H1 (cell line): Measurements from ENCODE around the gene NT5C3B. TPM values are rescaled to one million over a fixed set of nuclear protein-coding genes. Genes with fewer than 3 reads are reported as not detected.

Experiments
- ATF2 ChIP-seq: IDR thresholded peaks from 2 replicates; pipeline ENCODE4 v1.6.1; 2012; ENCODE audit warnings: low read length, inconsistent platforms
- JUN ChIP-seq: IDR thresholded peaks from 2 replicates; pipeline ENCODE4 v1.6.1; 2011; ENCODE audit warnings: low read depth, mild to moderate bottlenecking, improper control_type of control experiment, low read length
- SIRT6 ChIP-seq: IDR thresholded peaks from one replicate; pipeline ENCODE4 v1.7.1; 2012; ENCODE audit warnings: low read length, inconsistent platforms
- SIX5 ChIP-seq: IDR thresholded peaks from 2 replicates; pipeline ENCODE4 v1.6.1; 2011; ENCODE audit warnings: mild to moderate bottlenecking, low read depth, low read length
- ZNF274 ChIP-seq: IDR thresholded peaks from 2 replicates; pipeline ENCODE4 v1.7.0; 2012; ENCODE audit warnings: low read length, borderline replicate concordance; ENCODE audit errors: extremely low read depth
- polyA plus RNA-seq, 7 experiments: library from polyadenylated mRNA; depleted of rRNA in 3 of 7; stranded (reverse) in 5 of 7; unstranded in 2 of 7; fragments of >200 nt in 5 of 7; fragments of 200-250 nt in 2 of 7; gene quantifications; 1 replicate in 5 of 7; 2 replicates in 1 of 7; 4 replicates in 1 of 7; pipeline versions ENCODE4 v1.2.1 to v1.2.3, GENCODE V29; 2011 to 2013; ENCODE audit warnings: missing spikeins in 2 of 7, mixed read lengths in 2 of 7
- total RNA-seq: library from RNA; stranded (reverse); fragmentation: NEBNext Ultra II Directional; extraction: Animal tissue kit (Norgen Biotek cat#: 25700); gene quantifications from 2 replicates; pipeline ENCODE4 v1.2.1, GENCODE V29; 2021

The NT5C3B gene
- total and polyA plus RNA-seq, 2 of the 8 experiments (the other 6 are each of a cell fraction or from before 2014, with no cell fraction given): 68.7 to 94.5 TPM

GRCh38 chr17:41882756-41883155 lies 46.7 kb upstream of the NT5C3B start (continued):
- no peak for TF ChIP-seq SIRT6
- no peak for TF ChIP-seq SIX5
- TF ChIP-seq ZNF274: no peak
- TF ChIP-seq ATF2: no peak
- no peak for TF ChIP-seq JUN
